Measurements from ENCODE around the gene VPS35L.

- no peak for TF ChIP-seq GATA2 (IDR thresholded peaks at IDR 0.05; ENCODE audit: low read depth, low read length)
- no peak for TF ChIP-seq GATA3 (IDR thresholded peaks at IDR 0.05; ENCODE audit: low read depth, low read length)
Observed at GRCh38 chr16:19525385-19525723, 30.1 kb upstream of the VPS35L start.

Data from SH-SY5Y (cell line).